Measurements from ENCODE around the gene HIPK4.

The HIPK4 gene

DNA sequence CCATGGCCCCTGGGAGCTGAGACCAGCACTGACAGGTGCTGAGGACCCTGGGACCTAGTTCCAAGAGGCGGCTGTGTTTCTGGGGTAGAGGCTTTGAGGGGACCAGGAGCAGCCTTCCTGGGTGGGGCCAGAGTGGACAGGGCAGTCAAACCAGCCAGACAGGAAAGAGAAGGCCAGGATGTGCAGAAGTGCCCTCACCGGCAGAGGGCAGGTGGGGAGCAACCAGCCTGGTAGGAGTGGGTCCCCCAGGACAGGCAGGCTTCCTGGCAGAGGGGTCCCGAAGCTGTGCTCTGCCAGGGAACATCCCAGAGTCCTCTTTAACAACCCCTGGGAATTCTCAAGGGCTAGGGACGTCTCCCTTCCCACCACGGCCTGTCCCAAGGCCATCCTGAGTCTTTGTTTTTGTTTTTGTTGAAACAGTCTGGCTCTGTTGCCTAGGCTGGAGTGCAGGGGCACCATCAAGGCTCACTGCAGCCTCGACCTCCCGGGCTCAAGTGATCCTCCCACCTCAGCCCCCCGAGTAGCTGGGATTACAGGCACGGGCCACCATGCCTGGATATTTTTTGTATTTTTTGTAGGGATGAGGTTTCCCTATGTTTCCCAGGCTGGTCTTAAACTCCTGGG lies 3.0 kb upstream of the HIPK4 start (continued):
- TF ChIP-seq TCF4 (CRISPR knock-in tag; IDR thresholded peaks at IDR 0.05; ENCODE audit: borderline replicate concordance) = no peak
- no peak for TF ChIP-seq ESRRG (CRISPR knock-in tag; IDR thresholded peaks at IDR 0.05)
- no peak for TF ChIP-seq ZNF8 (CRISPR knock-in tag; IDR thresholded peaks at IDR 0.05)
- TF ChIP-seq ZC3H10 (CRISPR knock-in tag; IDR thresholded peaks at IDR 0.05) = no peak
- TF ChIP-seq, protein P1, sequence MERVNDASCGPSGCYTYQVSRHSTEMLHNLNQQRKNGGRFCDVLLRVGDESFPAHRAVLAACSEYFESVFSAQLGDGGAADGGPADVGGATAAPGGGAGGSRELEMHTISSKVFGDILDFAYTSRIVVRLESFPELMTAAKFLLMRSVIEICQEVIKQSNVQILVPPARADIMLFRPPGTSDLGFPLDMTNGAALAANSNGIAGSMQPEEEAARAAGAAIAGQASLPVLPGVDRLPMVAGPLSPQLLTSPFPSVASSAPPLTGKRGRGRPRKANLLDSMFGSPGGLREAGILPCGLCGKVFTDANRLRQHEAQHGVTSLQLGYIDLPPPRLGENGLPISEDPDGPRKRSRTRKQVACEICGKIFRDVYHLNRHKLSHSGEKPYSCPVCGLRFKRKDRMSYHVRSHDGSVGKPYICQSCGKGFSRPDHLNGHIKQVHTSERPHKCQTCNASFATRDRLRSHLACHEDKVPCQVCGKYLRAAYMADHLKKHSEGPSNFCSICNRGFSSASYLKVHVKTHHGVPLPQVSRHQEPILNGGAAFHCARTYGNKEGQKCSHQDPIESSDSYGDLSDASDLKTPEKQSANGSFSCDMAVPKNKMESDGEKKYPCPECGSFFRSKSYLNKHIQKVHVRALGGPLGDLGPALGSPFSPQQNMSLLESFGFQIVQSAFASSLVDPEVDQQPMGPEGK (CRISPR knock-in tag; IDR thresholded peaks at IDR 0.05; ENCODE audit: borderline replicate concordance) = no peak
- TF ChIP-seq ZNF70 (CRISPR knock-in tag; IDR thresholded peaks at IDR 0.05) = no peak
- no peak for TF ChIP-seq RARB (CRISPR knock-in tag; IDR thresholded peaks at IDR 0.05)
- TF ChIP-seq, protein P2, sequence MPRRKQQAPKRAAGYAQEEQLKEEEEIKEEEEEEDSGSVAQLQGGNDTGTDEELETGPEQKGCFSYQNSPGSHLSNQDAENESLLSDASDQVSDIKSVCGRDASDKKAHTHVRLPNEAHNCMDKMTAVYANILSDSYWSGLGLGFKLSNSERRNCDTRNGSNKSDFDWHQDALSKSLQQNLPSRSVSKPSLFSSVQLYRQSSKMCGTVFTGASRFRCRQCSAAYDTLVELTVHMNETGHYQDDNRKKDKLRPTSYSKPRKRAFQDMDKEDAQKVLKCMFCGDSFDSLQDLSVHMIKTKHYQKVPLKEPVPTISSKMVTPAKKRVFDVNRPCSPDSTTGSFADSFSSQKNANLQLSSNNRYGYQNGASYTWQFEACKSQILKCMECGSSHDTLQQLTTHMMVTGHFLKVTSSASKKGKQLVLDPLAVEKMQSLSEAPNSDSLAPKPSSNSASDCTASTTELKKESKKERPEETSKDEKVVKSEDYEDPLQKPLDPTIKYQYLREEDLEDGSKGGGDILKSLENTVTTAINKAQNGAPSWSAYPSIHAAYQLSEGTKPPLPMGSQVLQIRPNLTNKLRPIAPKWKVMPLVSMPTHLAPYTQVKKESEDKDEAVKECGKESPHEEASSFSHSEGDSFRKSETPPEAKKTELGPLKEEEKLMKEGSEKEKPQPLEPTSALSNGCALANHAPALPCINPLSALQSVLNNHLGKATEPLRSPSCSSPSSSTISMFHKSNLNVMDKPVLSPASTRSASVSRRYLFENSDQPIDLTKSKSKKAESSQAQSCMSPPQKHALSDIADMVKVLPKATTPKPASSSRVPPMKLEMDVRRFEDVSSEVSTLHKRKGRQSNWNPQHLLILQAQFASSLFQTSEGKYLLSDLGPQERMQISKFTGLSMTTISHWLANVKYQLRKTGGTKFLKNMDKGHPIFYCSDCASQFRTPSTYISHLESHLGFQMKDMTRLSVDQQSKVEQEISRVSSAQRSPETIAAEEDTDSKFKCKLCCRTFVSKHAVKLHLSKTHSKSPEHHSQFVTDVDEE (CRISPR knock-in tag; IDR thresholded peaks at IDR 0.05) = no peak
- TF ChIP-seq ZFP30 (CRISPR knock-in tag; IDR thresholded peaks at IDR 0.05) = no peak
- no peak for TF ChIP-seq PPARA (CRISPR knock-in tag; IDR thresholded peaks at IDR 0.05; ENCODE audit: borderline replicate concordance)

DNA sequence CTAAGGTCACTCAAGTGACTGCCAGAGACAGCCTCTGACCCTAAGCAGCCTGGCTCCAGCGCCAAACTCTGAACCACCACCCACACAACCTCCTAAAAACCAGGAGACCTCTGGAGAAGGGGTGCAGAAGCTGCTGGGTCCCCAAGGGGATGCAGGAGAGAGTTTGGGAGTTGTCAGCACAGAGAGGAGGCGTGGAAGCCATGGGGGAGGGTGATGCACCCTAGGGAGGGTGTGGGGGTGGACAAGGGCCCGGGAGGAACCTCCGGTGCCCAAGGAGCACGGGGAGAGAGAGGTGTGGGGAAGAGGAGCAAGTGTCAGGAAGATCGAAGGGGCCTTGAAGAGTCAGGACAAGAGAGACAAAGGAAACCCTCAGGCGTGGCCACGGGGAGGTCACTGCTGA lies 2.1 kb upstream of the HIPK4 start:
- TF ChIP-seq TCF4 (CRISPR knock-in tag; IDR thresholded peaks at IDR 0.05; ENCODE audit: borderline replicate concordance) (no peak), ZNF70 (CRISPR knock-in tag; IDR thresholded peaks at IDR 0.05) (no peak), ISL1 (CRISPR knock-in tag; IDR thresholded peaks at IDR 0.05) (no peak), ZNF8 (CRISPR knock-in tag; IDR thresholded peaks at IDR 0.05) (no peak), ZFP3 (CRISPR knock-in tag; IDR thresholded peaks at IDR 0.05) (no peak), ZFP30 (CRISPR knock-in tag; IDR thresholded peaks at IDR 0.05) (no peak), CSDC2 (CRISPR knock-in tag; IDR thresholded peaks at IDR 0.05) (no peak), RARB (CRISPR knock-in tag; IDR thresholded peaks at IDR 0.05) (no peak), OSR1 (CRISPR knock-in tag; IDR thresholded peaks at IDR 0.05) (no peak)
- TF ChIP-seq, protein P3, sequence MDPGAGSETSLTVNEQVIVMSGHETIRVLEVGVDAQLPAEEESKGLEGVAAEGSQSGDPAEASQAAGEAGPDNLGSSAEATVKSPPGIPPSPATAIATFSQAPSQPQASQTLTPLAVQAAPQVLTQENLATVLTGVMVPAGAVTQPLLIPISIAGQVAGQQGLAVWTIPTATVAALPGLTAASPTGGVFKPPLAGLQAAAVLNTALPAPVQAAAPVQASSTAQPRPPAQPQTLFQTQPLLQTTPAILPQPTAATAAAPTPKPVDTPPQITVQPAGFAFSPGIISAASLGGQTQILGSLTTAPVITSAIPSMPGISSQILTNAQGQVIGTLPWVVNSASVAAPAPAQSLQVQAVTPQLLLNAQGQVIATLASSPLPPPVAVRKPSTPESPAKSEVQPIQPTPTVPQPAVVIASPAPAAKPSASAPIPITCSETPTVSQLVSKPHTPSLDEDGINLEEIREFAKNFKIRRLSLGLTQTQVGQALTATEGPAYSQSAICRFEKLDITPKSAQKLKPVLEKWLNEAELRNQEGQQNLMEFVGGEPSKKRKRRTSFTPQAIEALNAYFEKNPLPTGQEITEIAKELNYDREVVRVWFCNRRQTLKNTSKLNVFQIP (CRISPR knock-in tag; IDR thresholded peaks at IDR 0.05; ENCODE audit: borderline replicate concordance, low read depth) = no peak
- ATAC-seq = no peak

DNA sequence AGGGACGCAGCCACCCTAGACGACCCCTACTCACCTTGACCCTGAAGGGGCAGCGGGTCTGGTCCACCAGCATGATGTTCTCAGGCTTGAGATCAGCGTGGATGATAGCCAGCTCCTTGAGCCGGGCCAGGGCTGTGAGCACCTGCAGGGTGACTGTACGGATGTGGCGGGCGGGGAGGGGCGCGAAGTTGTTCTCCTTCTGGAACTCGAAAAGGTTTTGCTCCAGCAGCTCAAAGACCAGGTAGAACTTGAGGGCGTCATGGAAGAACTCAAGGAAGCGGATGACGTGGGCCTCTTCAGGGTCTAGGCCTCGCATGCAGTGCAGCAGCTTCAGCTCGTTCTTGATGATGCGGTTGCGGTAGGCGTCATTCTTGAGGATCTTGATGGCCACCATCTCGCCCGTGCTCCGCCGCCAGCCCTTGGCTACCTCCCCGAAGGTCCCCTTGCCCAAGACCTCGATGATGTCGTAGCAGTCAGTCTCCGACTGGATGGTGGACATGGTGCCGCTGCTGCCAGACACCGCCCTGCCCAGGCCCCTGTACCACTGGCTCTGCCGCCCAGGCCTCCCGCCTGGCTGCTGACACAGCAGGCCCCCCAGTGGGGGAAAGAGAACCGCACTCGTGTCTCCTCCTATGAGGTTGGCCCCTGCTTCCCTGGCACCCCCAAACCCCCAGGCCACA lies 437 bp downstream of the HIPK4 start:
- no peak for ATAC-seq

More for the DNA sequence above, 437 bp downstream of the HIPK4 start:
- TF ChIP-seq SNAI2 (CRISPR knock-in tag; IDR thresholded peaks at IDR 0.05) (no peak), ZNF70 (CRISPR knock-in tag; IDR thresholded peaks at IDR 0.05) (no peak), GLIS3 (CRISPR knock-in tag; IDR thresholded peaks at IDR 0.05) (no peak), ZC3H10 (CRISPR knock-in tag; IDR thresholded peaks at IDR 0.05) (no peak), TCF4 (CRISPR knock-in tag; IDR thresholded peaks at IDR 0.05; ENCODE audit: borderline replicate concordance) (no peak), OSR1 (CRISPR knock-in tag; IDR thresholded peaks at IDR 0.05) (no peak), ISL1 (CRISPR knock-in tag; IDR thresholded peaks at IDR 0.05) (no peak), ZNF565 (CRISPR knock-in tag; conservative IDR thresholded peaks at IDR 0.05; ENCODE audit: low read depth) (no peak), CSDC2 (CRISPR knock-in tag; IDR thresholded peaks at IDR 0.05) (no peak)
- TF ChIP-seq, protein P1 (CRISPR knock-in tag; IDR thresholded peaks at IDR 0.05; ENCODE audit: borderline replicate concordance) = no peak
- TF ChIP-seq, protein P4, sequence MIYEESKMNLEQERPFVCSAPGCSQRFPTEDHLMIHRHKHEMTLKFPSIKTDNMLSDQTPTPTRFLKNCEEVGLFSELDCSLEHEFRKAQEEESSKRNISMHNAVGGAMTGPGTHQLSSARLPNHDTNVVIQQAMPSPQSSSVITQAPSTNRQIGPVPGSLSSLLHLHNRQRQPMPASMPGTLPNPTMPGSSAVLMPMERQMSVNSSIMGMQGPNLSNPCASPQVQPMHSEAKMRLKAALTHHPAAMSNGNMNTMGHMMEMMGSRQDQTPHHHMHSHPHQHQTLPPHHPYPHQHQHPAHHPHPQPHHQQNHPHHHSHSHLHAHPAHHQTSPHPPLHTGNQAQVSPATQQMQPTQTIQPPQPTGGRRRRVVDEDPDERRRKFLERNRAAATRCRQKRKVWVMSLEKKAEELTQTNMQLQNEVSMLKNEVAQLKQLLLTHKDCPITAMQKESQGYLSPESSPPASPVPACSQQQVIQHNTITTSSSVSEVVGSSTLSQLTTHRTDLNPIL (CRISPR knock-in tag; IDR thresholded peaks at IDR 0.05; ENCODE audit: low read depth) = no peak
